K562 (cell line): ENCODE data around the gene ALDH6A1.

Experiments
- SIX5 ChIP-seq, 2 experiments: IDR thresholded peaks; 2 replicates each; pipeline ENCODE4 v1.6.1; 2011; ENCODE audit warnings: low read length in 2 of 2, borderline replicate concordance in 1 of 2, low read depth in 1 of 2, mild to moderate bottlenecking in 1 of 2, moderate library complexity in 1 of 2; ENCODE audit not compliant: insufficient read depth in 1 of 2
- VEZF1 ChIP-seq: fragments of 200-800 bp; sonication (Bioruptor generic); IDR thresholded peaks from 2 replicates; pipeline ENCODE4 v1.6.1; 2017; ENCODE audit warnings: missing genetic modification characterization, missing compliant biosample characterization
- ZNF766 ChIP-seq: fragments of 200-800 bp; sonication (Bioruptor generic); conservative IDR thresholded peaks from 2 replicates; pipeline ENCODE4 v1.6.1; 2016; ENCODE audit warnings: missing genetic modification characterization, missing compliant biosample characterization

- TF ChIP-seq ZNF766 (CRISPR knock-in tag) (no peak), SIX5 (IDR thresholded peaks at IDR 0.05; ENCODE audit: borderline replicate concordance in 1 of 2, insufficient read depth in 1 of 2, low read depth in 1 of 2, low read length in 2 of 2) (no peak), VEZF1 (CRISPR knock-in tag) (no peak)
Observed at GRCh38 chr14:74014299-74014698, 70.0 kb downstream of the ALDH6A1 start.
